GM18519 (cell line): ENCODE measurements around the gene FCRL6.
A peak's percentile ranks its signal among the peaks of the same experiment; 100 is the strongest.

Experiments
- ATAC-seq: cut with Tn5 transposase; IDR thresholded peaks from one replicate; pipeline ENCODE4 v1.9.1; 2021; ENCODE audit warnings: mild to moderate bottlenecking, moderate library complexity; ENCODE audit not compliant: unreplicated experiment, low FRiP score

The FCRL6 gene

DNA sequence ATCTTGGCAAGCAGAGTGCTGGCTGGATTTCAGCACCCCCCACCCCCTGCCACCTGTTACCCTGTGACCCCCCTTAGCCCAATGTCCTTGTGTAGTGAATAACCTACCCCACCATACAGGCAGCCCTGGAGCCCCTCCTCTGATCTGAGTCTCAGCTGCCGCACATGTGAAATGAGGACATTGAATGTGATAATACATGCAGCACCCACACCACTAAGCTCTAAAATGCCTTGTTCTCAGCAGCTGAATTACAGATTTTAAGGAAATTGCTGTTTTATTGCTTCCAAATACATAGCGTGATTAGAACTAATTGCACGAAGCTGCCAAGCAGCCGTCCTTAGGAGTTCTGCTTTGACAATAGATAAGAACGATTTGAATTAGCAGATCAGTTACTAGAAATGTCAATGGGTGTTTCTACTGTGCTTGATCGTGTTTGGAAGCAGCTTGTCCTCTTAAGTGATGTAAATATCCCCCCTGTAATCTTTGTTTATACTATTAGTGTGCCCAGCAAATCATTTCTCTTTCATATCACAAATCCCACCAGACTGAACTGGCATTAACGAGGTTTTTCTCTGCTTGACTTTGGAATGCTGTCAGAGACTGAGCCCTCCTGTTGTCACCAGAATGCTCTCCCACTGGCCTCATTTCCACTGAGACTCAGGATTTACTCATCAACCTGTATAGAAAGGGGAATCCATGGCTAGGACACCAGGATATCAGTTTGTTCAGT lies 29.4 kb downstream of the FCRL6 start:
- ATAC-seq, result no peak

DNA sequence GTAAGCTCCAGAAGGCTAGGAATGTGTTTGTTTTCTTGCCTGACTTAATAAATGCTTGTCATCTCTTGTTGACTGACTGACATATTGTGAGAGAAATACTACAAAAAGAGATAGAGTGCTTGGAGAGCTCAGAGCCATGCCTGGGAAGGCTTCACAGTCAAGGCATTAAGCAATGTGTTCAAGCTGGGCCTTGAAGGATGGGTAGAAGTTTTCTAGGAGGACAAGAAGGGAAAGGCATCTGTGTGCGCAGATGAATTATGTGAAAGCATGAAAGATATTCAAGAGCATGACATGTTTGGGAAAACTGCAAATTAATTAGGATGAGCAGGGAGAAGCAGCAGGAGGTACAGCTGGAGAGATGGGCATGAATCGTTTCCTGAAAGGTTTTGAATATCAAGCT lies 30.1 kb downstream of the FCRL6 start:
- ATAC-seq, result no peak

DNA sequence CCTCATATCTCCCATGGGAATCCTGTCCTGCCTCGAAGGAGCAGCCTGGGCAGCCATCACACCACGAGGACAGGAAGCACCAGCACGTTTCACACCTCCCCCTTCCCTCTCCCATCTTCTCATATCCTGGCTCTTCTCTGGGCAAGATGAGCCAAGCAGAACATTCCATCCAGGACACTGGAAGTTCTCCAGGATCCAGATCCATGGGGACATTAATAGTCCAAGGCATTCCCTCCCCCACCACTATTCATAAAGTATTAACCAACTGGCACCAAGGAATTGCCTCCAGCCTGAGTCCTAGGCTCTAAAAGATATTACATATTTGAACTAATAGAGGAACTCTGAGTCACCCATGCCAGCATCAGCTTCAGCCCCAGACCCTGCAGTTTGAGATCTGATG lies 33.2 kb downstream of the FCRL6 start:
- ATAC-seq, result no peak

DNA sequence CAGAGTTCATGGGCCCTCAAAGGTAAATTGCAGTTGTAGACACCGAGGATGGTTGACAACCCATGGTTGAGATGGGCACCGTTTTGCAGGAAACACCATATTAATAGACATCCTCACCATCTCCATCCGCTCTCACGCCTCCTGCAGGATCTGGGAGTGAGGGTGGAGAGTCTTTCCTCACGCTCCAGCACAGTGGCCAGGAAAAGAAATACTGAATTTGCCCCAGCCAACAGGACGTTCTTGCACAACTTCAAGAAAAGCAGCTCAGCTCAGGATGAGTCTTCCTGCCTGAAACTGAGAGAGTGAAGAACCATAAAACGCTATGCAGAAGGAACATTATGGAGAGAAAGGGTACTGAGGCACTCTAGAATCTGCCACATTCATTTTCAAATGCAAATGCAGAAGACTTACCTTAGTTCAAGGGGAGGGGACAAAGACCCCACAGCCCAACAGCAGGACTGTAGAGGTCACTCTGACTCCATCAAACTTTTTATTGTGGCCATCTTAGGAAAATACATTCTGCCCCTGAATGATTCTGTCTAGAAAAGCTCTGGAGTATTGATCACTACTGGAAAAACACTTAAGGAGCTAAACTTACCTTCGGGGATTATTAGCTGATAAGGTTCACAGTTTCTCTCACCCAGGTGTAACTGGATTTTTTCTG lies 33.8 kb downstream of the FCRL6 start:
- ATAC-seq, result no peak

DNA sequence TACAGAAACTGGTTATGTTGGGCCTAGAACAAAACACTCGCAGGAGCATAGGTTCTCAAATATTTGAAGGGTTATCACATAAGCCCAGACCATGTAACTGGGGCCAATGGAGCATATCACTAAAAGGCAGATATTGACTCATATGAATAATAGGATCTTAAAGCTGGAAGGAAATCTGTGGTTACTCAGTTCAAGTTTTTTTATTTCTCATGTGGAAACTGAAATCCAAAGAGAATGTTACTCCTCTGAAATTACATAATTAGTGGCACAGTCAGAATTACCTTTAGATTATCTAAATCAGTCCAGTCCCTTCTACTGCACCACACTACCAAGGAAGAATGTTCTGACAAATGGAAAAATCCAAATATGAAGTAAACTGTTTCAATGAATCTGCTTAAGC lies 36.6 kb downstream of the FCRL6 start:
- peak; percentile 69 for ATAC-seq

DNA sequence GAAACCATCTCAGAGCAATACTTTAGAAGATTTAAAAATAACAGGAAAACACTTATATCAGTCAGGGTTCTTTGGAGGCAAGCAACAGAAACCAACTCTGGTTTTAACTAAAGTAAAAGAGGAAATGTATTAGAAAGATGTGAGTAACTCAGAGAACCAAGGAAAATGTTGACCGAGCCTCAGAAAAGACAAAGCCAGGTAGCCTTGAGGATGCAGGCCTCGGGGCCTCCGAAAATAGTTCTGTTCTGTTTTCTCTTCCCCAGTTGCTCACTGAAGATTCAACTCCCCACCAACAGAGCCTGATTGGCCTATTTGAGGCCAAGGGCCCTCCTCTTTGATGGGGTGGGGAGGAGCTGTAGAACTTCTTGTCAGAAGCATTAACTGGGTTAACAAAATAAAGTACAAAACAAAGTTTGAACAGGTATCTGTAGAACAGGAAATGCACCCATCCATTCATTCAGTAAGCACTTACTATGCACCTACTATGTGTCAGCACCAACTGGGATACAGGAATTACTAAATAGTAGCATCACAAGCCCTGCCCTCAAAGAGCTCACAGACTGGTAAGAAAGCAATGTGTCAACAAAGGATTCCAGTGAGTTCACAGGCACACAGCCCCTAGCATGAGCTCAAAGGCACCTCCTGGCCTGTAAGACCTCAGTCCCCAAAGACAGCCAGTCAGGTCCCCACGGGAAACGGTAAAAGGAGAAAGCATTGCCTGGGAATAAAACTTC lies 37.1 kb downstream of the FCRL6 start:
- peak; percentile 49 for ATAC-seq

DNA sequence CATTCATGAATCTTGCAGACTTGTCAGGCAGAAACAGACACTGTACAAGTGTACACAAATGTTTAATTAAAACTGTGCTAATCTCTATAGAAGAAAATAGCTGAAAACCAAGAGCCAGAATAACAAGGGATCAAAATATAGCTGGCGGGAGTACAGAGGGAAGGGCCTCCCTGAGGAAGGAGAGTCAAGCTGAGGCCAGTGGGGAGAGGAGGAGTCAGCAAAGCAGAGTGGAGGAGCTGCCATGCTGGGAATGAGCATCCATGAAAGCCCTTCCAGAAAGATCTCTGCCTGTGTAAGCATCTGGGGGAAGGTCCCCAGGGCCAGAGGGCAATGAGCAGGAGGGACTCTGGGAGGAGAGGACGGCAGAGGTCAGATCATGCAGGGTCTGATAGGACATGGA lies 39.6 kb downstream of the FCRL6 start:
- no peak for ATAC-seq

DNA sequence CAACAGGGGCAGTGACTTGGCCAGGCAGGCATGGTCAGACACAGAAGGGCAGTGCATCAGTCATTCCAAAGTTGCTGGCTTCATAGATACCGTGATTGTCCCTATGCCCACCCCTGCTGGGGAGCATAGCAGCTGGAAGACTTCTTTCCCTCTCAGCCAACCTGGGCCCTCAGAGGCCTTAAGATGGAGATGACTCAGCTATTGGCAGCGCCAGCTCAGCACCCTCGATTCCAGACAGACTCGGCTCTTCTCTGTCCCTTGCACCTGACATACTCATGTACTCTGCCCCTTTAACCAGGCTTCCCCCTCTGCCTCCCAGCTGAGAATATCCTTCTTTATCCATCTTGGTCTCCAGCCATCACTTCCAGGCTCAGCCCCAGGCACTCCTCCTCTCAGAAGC lies 41.3 kb downstream of the FCRL6 start:
- no peak for ATAC-seq

DNA sequence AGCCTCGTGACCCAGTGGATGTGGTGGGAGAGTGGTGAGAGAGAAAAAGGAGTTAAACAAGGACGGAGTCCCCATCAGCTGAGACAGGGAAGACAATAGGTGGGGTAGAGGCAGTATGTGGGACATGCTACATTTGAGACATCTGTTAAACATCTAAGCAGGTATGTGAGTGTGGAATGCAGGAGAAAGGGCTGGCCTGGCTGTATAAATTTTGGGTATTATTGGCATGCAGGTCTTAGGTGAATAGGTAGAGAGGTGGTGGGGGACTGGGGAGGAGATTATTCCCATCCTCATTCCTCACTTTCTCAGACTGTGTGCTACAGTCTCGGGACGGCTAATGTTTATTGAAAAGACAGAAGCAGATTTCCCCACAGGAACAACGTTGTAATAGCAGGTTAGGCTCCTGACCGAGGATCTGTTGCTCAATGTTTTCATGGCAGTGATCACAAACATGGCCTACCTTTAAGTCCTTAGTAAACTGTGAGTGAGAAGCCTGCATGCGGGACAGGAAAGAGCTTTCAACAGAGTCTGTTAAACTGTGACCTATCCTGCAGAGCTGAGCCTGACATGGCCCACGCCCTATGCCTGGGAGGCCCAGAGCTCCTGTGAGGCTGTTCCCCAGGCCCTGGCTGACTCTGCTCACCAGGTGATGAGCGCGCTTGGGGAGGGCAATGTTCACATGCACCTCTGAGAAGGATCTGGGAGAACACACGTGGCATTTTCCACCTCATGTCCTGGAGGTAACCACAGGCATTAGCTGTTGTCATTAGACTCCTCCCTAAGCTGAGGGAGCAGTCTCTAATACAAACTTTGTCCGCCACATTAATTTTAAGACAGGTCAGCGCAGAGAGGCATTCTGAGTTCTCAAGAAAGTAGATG lies 43.8 kb downstream of the FCRL6 start:
- ATAC-seq, result no peak

DNA sequence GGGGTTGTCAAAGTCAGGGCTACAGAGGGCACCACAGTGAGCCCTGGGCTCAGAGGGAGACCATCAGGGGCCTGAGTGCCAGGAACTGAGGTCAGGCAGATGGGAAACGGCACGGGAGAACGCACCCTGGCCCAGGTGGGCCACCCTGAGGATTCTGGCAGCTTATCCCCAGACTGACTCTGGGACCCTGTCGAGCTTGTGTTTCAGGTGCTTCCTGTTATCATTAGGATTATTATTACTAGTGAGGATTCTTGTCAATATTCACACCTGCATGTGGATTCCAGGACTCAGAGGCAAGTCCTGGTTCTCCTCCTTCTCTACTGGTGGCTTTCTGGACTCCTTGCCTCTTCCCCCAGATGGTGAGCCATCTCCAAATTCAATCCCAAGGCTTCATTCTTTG lies 45.1 kb downstream of the FCRL6 start:
- no peak for ATAC-seq

DNA sequence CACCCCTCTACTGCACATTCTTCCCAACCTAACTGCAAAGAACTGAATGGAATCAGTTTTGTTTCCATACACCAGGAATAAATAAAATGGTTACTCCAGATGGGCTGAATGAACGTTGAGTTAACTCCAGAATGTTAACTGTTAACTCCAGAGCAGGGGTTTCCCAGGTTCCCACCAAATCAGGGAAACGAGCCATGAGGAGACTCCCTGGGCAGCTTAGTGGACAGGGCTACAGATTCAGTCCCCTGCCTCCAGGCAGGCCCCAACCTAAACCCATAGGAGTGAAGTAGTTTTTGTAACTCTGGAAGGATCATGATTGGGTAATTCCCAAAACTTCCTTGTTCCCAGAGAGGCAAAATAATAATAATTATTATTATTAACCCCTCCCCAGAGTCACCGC lies 46.2 kb downstream of the FCRL6 start:
- ATAC-seq, result no peak

DNA sequence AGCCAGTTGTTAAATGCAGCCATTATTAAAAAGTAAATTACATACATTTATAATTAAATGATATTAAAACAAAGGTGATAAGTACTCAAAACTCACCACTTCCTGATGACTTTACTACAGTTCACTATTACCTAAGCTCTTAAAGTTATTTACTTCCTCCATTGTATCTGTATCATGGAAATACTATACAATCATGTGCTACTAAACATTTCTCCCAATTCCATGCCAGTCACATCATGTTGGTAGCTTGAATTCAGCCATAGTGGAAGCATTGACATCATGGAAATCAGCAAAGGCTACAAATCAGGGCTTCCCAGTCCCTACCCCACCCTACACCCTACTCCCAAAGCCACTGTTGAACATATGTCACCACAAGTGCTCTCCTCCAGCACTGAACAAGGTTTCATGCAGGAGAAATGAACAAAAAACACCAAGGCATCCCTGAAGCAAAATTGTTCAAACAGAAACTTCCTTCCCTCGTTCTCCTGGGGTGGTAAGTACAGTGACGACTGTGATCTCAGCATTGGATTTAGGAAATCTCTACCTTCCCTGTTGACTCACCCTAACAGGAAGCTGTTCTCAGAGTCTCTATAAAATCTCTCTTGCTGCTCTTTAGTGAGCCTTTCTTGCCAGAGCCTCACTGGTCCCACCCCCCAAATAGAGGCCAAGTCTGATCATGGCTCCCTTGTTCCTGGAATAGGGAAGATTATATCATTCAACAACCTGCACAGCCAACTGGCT lies 47.6 kb downstream of the FCRL6 start:
- ATAC-seq, result no peak

DNA sequence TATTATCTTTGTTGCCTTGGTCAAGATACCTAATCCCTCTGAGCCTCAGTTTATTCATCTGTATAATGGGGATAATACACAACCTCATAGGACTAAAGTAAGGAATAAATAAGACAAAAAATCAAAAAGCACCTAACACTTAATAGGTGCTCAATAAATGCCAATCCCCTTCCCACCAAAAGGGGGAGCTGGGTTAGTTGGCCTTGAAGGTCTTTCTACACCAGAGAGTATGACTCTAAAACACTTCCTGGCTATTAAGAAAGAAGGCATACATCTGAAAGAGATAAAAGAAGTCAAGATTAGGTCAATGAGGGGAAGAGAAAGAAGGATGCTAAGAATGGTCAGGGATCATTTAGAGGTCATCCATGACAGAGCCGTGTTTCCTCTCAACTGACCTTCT lies 49.2 kb downstream of the FCRL6 start:
- no peak for ATAC-seq

DNA sequence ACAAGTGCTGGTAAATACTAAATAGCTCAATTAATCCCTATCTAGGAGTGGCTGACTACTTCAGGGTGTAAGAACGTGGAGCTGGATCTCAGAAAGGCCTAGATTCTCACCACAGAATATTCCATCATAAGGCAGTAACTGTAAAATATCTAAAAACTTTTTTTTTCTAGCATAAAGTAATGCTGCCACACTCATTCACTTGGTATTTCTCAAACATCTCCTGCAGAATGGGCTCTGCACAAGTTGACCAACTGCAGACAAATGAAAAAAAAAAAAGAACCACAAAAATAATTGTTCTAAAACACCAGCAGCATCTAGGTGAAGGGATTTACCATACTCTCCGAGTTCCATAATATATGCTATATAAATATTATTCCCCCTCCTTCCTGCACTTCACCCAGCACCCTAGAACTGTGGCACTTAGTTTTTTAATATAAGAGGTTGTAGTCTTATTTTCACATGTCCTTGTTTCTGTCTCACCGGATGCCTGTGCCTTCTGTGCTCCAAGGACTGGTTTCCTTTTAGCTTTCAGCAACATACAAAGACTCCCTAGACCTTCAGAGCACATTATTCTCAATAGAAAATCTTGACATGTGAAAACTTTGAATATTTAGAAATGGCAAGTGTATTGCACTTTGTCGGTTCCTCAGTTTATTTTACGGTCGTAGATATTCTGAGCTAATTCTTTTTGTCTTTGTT lies 51.4 kb downstream of the FCRL6 start:
- ATAC-seq, result no peak

DNA sequence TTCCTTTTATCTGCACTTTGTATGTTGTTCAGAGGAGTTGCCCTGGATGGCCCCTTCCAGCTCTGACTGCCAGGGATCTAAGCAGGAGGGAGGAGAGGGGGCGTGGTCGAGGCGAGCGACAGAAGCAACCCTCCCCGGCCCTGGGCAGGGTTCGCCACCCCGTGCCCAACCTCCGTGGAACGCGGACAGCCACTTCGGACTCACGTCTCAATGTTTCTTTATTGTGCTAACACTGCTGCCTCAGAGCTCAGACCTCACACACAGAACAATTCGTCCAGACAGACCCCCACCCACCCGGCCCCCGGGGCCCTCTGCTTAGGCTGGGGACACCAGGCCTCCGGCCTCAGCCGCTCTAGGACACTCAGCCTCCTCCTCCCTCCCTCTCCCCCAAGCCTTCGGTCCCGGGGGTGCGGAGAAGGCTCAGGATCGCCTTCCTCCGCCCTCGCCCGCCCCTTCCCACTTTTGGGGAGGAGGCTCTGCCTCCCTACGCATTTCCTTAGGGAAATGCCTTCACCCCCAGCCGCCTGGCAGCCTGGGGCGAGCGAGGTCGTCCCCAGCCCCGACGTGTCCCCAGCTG lies 52.0 kb downstream of the FCRL6 start:
- no peak for ATAC-seq

DNA sequence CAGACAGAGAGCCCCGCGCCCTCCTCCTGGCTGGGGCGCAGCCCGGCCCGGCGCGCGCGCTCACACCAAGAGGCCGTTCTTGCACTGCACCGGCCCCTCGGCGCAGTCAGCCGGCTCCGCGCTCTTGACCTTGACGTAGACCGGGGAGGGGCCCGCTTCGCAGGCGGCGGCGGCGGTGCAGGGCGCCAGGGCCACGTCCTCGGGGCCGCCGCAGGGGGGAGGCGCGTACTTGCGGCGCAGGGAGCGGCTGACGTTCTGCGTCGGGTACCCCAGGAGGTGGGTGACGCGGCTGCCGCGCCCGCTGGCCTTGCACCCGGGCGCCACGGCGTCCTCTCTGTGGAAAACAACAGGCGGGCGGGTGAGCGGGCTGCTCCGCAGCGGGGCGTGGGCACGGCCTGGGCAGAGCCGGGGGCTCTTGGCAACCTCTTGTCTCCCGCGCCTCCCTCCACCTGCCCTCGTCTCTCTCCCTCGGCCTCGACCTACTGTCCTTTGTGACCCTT lies 52.6 kb downstream of the FCRL6 start:
- ATAC-seq, result peak; percentile 81

DNA sequence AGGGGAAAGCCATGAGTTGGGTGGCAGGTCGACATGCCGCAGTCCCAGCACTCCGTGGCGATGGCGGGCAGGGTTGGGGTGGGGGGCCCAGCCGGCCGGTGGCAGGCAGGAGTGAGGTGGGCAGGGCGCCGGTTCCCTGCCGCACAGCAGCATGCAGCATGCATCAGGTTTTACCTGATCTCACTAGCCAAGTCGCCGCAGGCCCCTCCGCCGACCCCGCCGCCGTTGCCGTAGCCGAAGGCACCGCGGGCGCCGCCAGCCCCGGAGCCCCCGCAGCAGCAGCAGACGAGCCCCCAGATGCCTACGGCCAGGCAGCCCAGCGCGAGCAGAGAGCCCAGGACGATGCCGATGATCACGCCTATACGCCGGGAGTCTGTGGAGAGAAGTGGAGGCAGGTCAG lies 53.5 kb downstream of the FCRL6 start:
- ATAC-seq, result no peak

DNA sequence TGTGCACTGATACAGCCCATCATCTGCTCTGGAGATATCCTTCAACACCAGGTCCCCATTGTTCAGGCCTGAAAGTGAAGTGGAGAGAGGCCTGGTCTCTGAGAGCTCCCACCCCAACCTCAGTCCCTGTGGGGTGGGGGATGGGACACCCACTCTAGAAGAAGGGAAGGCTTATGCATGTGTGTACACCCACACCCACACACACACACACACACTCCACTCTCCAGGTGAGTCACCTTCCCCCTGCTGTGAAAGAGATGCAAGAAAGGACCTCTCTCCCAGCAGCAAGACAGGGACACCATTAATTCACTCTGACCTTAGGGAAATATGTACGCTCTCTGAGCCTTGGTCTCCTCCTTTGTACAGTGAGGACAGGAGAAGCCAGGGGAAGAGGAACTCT lies 54.4 kb downstream of the FCRL6 start:
- no peak for ATAC-seq

DNA sequence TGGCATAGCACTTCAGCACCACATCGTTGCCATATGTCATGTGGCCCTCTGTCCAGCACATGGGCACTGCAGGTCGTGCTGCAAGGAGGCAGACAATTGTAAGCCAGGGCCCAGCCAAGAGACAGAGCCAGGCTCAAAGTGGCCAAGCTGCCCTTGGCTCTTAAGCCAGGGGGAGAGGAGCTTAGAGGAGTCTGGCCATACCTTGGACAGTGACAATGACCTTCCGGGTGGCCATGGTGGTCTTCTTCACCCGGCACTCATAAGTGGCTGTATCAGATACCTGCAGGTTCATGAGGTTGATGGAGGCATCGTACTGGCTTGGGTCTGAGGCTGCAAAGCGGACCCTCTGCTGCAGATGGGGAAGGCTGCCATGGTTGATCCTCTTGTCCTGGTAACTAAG lies 55.7 kb downstream of the FCRL6 start:
- ATAC-seq, result no peak
